ENCODE results near the gene CLIC4. TPM values are rescaled to one million over a fixed set of nuclear protein-coding genes. Genes with fewer than 3 reads are reported as not detected.
"Not testable (repeated sequence)": the region's sequence is repeated elsewhere in the genome, so short reads cannot be mapped to it uniquely, and the experiment has no call there.

The CLIC4 gene
- 411 and 544 TPM in 2 replicates for total RNA-seq

DNA sequence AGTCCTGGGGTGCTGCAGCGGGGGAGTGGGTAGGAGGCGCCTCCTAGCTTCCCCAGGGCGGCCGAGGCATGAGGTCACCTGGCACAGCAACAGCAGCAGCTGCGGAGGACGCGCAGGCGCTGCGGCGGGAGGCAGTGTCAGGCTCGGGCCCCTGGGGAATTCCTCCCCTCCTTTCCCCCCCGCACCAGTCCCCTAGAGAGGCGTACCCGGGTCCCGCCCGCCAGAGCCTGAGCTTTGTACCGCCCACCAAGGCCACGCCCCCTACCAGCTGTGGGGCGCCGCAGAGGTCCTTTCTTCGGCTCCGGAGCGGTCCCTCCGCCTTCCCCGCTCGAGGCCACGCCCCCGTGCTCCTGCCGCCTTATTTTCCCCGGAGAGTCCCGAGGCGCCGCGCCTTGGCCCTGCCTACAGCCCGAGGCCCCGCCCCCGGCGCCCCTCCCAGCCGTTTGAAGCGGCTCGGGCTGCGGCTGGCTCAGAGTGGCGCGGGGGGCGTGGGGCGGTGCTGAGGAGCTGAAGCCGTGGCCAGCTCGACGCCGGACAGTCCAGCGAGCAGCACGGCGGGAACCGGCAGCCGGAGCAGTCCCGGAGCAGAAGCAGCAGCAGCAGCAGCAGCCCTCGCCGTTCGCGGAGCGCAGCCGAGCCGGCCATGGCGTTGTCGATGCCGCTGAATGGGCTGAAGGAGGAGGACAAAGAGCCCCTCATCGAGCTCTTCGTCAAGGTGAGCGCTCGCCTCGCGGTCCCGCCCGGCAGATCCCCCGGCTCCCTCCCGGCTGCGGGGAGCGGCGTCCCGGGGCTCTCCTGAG is at the start of gene CLIC4:
TSS of gene CLIC4 (plus strand) at position 537 of the 800 bp plus-strand sequence. CDS start at position 644, 107 bp downstream.
- H3K4me3 ChIP-seq (ENCODE audit: low read depth, low read length) = peak within 1 kb of the TSS; percentile 92
- TF ChIP-seq, protein P1, sequence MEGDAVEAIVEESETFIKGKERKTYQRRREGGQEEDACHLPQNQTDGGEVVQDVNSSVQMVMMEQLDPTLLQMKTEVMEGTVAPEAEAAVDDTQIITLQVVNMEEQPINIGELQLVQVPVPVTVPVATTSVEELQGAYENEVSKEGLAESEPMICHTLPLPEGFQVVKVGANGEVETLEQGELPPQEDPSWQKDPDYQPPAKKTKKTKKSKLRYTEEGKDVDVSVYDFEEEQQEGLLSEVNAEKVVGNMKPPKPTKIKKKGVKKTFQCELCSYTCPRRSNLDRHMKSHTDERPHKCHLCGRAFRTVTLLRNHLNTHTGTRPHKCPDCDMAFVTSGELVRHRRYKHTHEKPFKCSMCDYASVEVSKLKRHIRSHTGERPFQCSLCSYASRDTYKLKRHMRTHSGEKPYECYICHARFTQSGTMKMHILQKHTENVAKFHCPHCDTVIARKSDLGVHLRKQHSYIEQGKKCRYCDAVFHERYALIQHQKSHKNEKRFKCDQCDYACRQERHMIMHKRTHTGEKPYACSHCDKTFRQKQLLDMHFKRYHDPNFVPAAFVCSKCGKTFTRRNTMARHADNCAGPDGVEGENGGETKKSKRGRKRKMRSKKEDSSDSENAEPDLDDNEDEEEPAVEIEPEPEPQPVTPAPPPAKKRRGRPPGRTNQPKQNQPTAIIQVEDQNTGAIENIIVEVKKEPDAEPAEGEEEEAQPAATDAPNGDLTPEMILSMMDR (IDR thresholded peaks at IDR 0.05; ENCODE audit: insufficient read depth, low read depth, low read length) = peak; percentile 33
- peak; percentile 100 for DNase-seq (ENCODE audit: low read depth)

DNA sequence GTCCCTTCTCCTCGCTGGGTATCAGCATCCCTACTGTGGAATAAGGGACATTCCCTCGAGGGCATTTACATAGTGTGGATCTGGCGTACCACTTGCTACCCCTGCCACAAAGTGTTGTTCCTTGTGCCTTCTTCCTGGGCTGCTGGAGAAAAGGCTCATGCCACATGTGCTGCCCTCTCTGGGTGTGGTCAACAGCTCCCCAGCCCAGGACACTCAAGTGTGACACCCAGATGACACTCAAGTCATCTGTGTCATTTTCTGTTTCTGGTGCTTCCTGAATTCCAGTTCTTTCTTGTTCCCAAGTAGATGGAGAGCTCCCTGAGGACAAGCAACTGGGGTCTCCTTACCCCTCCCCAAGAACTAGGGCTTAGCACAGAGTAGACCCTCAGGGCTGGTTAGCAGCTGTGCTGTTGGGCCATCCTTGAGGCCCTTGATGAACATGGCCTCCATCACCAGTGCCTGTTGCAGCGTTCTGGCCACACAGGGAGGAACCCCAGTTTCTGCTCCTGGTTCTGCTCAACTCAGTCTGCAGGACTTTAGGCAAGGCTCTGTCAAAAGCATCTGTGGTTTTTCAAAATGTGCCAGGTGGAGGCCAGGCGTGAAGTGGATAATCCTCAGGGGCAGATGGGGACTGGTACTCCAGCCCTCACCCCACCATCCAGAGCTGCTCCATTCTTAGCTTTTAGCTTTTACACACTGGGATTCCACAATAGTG is 49.0 kb upstream of the CLIC4 start:
- DNase-seq (ENCODE audit: low read depth) = no peak
- TF ChIP-seq, protein P1 (IDR thresholded peaks at IDR 0.05; ENCODE audit: insufficient read depth, low read depth, low read length) = no peak
- H3K4me3 ChIP-seq (ENCODE audit: low read depth, low read length) = no peak overlapping the region

GRCh38 chr1:24696756-24697330 is 48.4 kb upstream of the CLIC4 start:
- H3K4me3 ChIP-seq (ENCODE audit: low read depth, low read length) = no peak overlapping the region
- TF ChIP-seq, protein P1 (IDR thresholded peaks at IDR 0.05; ENCODE audit: insufficient read depth, low read depth, low read length) = no peak
- no peak for DNase-seq (ENCODE audit: low read depth)

GRCh38 chr1:24697453-24698001 is 47.7 kb upstream of the CLIC4 start:
- H3K4me3 ChIP-seq (ENCODE audit: low read depth, low read length); DNase-seq (ENCODE audit: low read depth): not testable (repeated sequence)

- not testable (repeated sequence) for H3K4me3 ChIP-seq (ENCODE audit: low read depth, low read length); DNase-seq (ENCODE audit: low read depth)
Observed at GRCh38 chr1:24698326-24698725, 46.9 kb upstream of the CLIC4 start.

DNA sequence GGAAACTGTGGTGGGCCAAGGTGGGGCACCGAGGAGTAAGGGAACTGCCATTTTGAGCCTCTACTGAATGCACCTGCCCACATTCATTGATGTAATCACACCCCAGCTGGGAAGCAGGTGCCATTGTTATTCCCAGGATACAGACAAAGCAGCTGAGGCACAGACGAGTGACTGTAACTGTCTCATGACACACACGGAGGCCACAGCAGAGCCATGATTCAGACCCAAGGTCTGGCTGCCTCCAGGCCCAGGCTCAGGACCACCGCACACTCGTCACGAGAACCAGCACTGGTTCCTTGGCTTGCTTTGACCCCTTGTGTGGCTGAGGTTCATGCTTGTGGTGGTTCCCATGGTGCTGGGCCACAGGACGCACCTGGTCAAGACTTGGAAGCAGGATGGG is 45.6 kb upstream of the CLIC4 start:
- DNase-seq (ENCODE audit: low read depth) = no peak
- no peak overlapping the region for H3K4me3 ChIP-seq (ENCODE audit: low read depth, low read length)
- TF ChIP-seq, protein P1 (IDR thresholded peaks at IDR 0.05; ENCODE audit: insufficient read depth, low read depth, low read length) = no peak

DNA sequence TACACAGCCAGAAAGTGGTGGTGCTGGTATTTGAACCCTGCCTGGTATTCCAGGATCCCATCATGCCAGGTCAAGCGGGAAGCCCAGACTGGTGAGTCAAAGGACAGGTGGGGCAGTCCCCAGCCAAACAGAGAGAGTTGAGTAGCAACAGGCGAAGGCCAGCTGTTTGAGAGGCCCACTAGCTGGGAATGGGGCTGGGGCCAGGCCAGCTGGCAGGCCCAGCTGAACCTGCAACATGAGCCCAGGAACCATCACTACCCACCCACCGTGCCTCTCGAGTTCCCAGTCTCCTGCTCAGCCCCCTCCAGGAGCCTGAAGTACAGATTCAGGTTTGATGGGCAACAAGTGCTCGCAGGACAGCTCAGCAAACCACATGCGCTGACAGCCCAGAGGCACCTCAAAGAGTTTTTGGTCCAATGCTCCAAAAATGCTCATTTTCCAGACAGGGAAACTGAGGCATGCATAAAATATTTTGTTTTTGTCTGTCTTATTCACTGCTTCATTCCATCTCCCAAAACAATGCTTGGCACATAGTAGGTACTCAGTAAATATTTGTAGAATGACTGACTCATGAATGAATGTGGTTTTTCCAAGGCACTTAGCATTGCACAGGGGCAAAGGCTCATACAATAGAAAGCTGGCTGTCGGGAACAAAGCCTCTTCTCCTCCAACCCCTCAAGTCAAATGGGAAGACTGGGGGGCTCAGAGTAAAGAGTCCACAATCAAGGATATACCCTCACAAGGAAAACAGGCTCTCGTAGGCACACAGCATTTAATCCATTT is 42.5 kb upstream of the CLIC4 start:
- peak; percentile 18 for DNase-seq (ENCODE audit: low read depth)
- no peak overlapping the region for H3K4me3 ChIP-seq (ENCODE audit: low read depth, low read length)
- TF ChIP-seq, protein P1 (IDR thresholded peaks at IDR 0.05; ENCODE audit: insufficient read depth, low read depth, low read length) = no peak
